ENCODE measurements around the gene RAB29. TPM values are rescaled to one million over a fixed set of nuclear protein-coding genes. Genes with fewer than 3 reads are reported as not detected.

RAB29 gene
- total RNA-seq, 1 donor from 2014 or later = 13.6 TPM

GRCh38 chr1:205802060-205802459 lies 26.8 kb upstream of the RAB29 start:
- no peaks in the 10 kb centered on the region for H3K27me3 Mint-ChIP-seq
- peaks cover 12% of the 10 kb centered on the region for H3K4me1 Mint-ChIP-seq (ENCODE audit: unreplicated experiment)
- peaks cover 13% of the 10 kb centered on the region for H3K36me3 Mint-ChIP-seq
- no peak overlapping the region for H3K27ac Mint-ChIP-seq
- no peak overlapping the region for H3K4me3 Mint-ChIP-seq
- no peak for TF ChIP-seq CTCF (conservative IDR thresholded peaks at IDR 0.05)
- no peaks in the 10 kb centered on the region for H3K9me3 Mint-ChIP-seq
- no peak for DNase-seq (ENCODE audit: extremely low spot score, unreplicated experiment)

- DNase-seq (ENCODE audit: extremely low spot score, unreplicated experiment) = no peak
- Mint-ChIP-seq H3K27ac (no peak overlapping the region), H3K4me1 (ENCODE audit: unreplicated experiment) (peaks cover 12% of the 10 kb centered on the region), H3K36me3 (peaks cover 16% of the 10 kb centered on the region), H3K4me3 (no peak overlapping the region), H3K9me3 (no peaks in the 10 kb centered on the region), H3K27me3 (no peaks in the 10 kb centered on the region)
- no peak for TF ChIP-seq CTCF (conservative IDR thresholded peaks at IDR 0.05)
These were observed 25.9 kb upstream of the RAB29 start for GRCh38 chr1:205800981-205801703.

GRCh38 chr1:205800427-205800826 lies 25.1 kb upstream of the RAB29 start:
- no peak for TF ChIP-seq CTCF (conservative IDR thresholded peaks at IDR 0.05)
- H3K36me3 Mint-ChIP-seq = peaks cover 16% of the 10 kb centered on the region
- H3K9me3 Mint-ChIP-seq = no peaks in the 10 kb centered on the region
- no peaks in the 10 kb centered on the region for H3K27me3 Mint-ChIP-seq
- no peak for DNase-seq (ENCODE audit: extremely low spot score, unreplicated experiment)
- no peak overlapping the region for H3K27ac Mint-ChIP-seq
- H3K4me3 Mint-ChIP-seq = no peak overlapping the region
- H3K4me1 Mint-ChIP-seq (ENCODE audit: unreplicated experiment) = peaks cover 6% of the 10 kb centered on the region

GRCh38 chr1:205798577-205798976 lies 23.3 kb upstream of the RAB29 start:
- no peaks in the 10 kb centered on the region for H3K27me3 Mint-ChIP-seq
- no peaks in the 10 kb centered on the region for H3K9me3 Mint-ChIP-seq
- no peak for DNase-seq (ENCODE audit: extremely low spot score, unreplicated experiment)
- no peak overlapping the region for H3K4me3 Mint-ChIP-seq
- H3K4me1 Mint-ChIP-seq (ENCODE audit: unreplicated experiment) = peaks cover 4% of the 10 kb centered on the region
- H3K36me3 Mint-ChIP-seq = peaks cover 16% of the 10 kb centered on the region
- TF ChIP-seq CTCF (conservative IDR thresholded peaks at IDR 0.05) = no peak
- H3K27ac Mint-ChIP-seq = no peak overlapping the region

- Mint-ChIP-seq H3K9me3 (no peaks in the 10 kb centered on the region), H3K4me3 (no peak overlapping the region), H3K27ac (no peak overlapping the region), H3K27me3 (no peaks in the 10 kb centered on the region), H3K36me3 (peaks cover 16% of the 10 kb centered on the region), H3K4me1 (ENCODE audit: unreplicated experiment) (peaks cover 4% of the 10 kb centered on the region)
- DNase-seq (ENCODE audit: extremely low spot score, unreplicated experiment) = no peak
- no peak for TF ChIP-seq CTCF (conservative IDR thresholded peaks at IDR 0.05)
These were observed 21.9 kb upstream of the RAB29 start for GRCh38 chr1:205797168-205797567.

Measured in type B pancreatic cell (in vitro differentiated cells).